Heart left ventricle (tissue), 13 donors: ENCODE results near the gene SEPSECS.

Source experiments
- POLR2A ChIP-seq, 2 donors: fragments of 450-650 bp; IDR thresholded peaks; one replicate each; pipeline ENCODE4 v1.6.1; 2017; ENCODE audit warnings: antibody characterized with exemption in 2 of 2, mild to moderate bottlenecking in 2 of 2, moderate library complexity in 2 of 2
- TF ChIP-seq, protein P1 (sequence below), 12 donors: fragments of 200-600 bp; sonication (generic) in 4 of 12; IDR thresholded peaks; one replicate each; pipeline versions ENCODE4 v1.5.0 to v1.8.0; 2018 to 2022; ENCODE audit warnings: antibody characterized with exemption in 12 of 12, mild to moderate bottlenecking in 5 of 12
- donor health status: ischemic (EF 13 %, LVEDD 7.1; RV severe dilation, severe dysfunction).
- donor health status: DM: no; HTN: yes; CAD: no.
- donor health status: DM: no; HTN: no; CAD: no.
- donor health status: ischemic (EF 25% LVEDD 6.9; RV normal size, moderate dysfunction).
- donor health status: ischemic (EF 25% LVEDD 5.7; RV mildly dilated, moderate dysfunction).
- donor health status: ischemic (EF 35%, LVEDD 5.7; RV mildly dilated, moderate dysfunction).
- donor health status: nonischemic (EF 11% LVEDD 7.7; RV severe dilation, severe dysfunction).
- donor health status: DM: yes; HTN: yes; CAD: no.
- donor health status: PGD.
- donor health status: ischemic (EF 29% LVEDD 5.4; RV normal size, mild dysfunction).
- donor health status: nonischemic (EF 23%, LVEDD 6.1; RV moderate dilation, normal function).

DNA sequence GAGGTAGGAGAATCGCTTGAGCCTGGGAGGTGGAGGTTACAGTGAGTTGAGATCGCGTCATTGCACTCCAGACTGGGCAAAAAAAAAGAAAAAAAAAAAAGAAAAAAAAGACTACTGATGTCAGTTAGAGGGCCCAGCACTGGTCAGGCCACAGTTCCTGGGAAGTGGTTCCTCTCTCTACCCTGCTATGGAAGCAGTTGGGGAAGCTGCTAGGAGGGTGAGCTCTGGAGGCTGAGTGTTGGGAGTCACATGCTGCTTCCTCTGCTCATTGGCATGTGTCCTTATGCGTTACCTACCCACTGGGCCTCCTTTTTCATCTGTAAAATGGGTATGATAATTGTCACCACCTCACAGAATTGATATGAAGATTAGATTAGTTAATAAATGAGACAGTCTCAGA is 50.7 kb downstream of the SEPSECS start:
- TF ChIP-seq POLR2A (IDR thresholded peaks at IDR 0.05), result no peak
- TF ChIP-seq, protein P1, sequence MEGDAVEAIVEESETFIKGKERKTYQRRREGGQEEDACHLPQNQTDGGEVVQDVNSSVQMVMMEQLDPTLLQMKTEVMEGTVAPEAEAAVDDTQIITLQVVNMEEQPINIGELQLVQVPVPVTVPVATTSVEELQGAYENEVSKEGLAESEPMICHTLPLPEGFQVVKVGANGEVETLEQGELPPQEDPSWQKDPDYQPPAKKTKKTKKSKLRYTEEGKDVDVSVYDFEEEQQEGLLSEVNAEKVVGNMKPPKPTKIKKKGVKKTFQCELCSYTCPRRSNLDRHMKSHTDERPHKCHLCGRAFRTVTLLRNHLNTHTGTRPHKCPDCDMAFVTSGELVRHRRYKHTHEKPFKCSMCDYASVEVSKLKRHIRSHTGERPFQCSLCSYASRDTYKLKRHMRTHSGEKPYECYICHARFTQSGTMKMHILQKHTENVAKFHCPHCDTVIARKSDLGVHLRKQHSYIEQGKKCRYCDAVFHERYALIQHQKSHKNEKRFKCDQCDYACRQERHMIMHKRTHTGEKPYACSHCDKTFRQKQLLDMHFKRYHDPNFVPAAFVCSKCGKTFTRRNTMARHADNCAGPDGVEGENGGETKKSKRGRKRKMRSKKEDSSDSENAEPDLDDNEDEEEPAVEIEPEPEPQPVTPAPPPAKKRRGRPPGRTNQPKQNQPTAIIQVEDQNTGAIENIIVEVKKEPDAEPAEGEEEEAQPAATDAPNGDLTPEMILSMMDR (IDR thresholded peaks at IDR 0.05), result no peak
